K562 (cell line): ENCODE data around the gene CLIC1. TPM values are rescaled to one million over a fixed set of nuclear protein-coding genes. Genes with fewer than 3 reads are reported as not detected.
A peak's percentile ranks its signal among the peaks of the same experiment; 100 is the strongest.

Experiments
- ATAC-seq: fragments of 200-7000 bp; cut with Tn5 transposase; 3 replicates; pipeline ENCODE4 v1.9.1; 2020; ENCODE audit warnings: moderate library complexity
- BruUV-seq: library from RNA; stranded (reverse); fragments of 400-500 nt; replicated peaks from 2 replicates; lab custom pipeline; 2021; lab: Mats Ljungman, UMichigan
- CTCF ChIA-PET: fragments of 300-600 bp; formaldehyde crosslinking; extraction: SDS; loops from one replicate; lab custom pipeline; 2021; ENCODE audit warnings: low intra/inter-chr PET ratio; lab: Yijun Ruan, JAX
- POLR2A ChIA-PET: fragments of 300-600, 350-650 bp; sonication (Branson Sonifier 250); formaldehyde crosslinking; extraction: SDS; loops from one replicate; lab custom pipeline; 2021; ENCODE audit warnings: antibody characterized with exemption, inconsistent platforms; lab: Yijun Ruan, JAX
- DNase-seq, 4 experiments: peaks; one replicate each; pipeline versions ENCODE4 v3.0.0 to v3.0.0-alpha.2; 2011 to 2018; ENCODE audit warnings: low spot score in 3 of 4, mixed read lengths in 3 of 4; ENCODE audit errors: extremely low read depth in 1 of 4
- FAIRE-seq: peaks from 2 replicates; lab custom pipeline; 2011; peaks lifted over from hg19 to GRCh38; lab: Jason Lieb, UNC
- H2AFZ ChIP-seq: 2 replicates; pipeline ENCODE4 v1.6.0; 2011; ENCODE audit warnings: low read depth, low read length, control low read depth, inconsistent platforms
- H3K27ac ChIP-seq: fragments of 200-600 bp; 3 replicates; pipeline ENCODE4 v1.8.0; 2011; ENCODE audit warnings: low read depth, mild to moderate bottlenecking, control low read depth, inconsistent platforms, low read length, moderate library complexity, mixed read lengths; ENCODE audit errors: extremely low read depth
- H3K27me3 ChIP-seq, 2 experiments: fragments of 300-600 bp in 1 of 2; 2 replicates in 1 of 2; 3 replicates in 1 of 2; pipeline versions ENCODE4 v1.6.0 to v1.8.0; 2011; ENCODE audit warnings: inconsistent platforms in 2 of 2, low read length in 2 of 2, mild to moderate bottlenecking in 1 of 2, mixed read lengths in 1 of 2, moderate library complexity in 1 of 2; ENCODE audit not compliant: control insufficient read depth in 2 of 2, insufficient read depth in 2 of 2
- H3K36me3 ChIP-seq: fragments of 300-600 bp; 3 replicates; pipeline ENCODE4 v1.8.0; 2011; ENCODE audit warnings: mild to moderate bottlenecking, low read length, inconsistent platforms; ENCODE audit not compliant: control insufficient read depth, insufficient read depth
- H3K4me1 ChIP-seq, 2 experiments: fragments of 200-600 bp in 1 of 2; replicated peaks in 1 of 2; 2 replicates in 1 of 2; 3 replicates in 1 of 2; pipeline versions ENCODE4 v1.5.1 to v1.8.0; 2011; ENCODE audit warnings: inconsistent platforms in 2 of 2, low read length in 2 of 2, mild to moderate bottlenecking in 1 of 2, mixed read lengths in 1 of 2, moderate library complexity in 1 of 2; ENCODE audit not compliant: control insufficient read depth in 2 of 2, insufficient read depth in 2 of 2
- H3K4me2 ChIP-seq: 2 replicates; pipeline ENCODE4 v1.6.1; 2011; ENCODE audit warnings: low read length, control low read depth, inconsistent platforms, mixed read lengths; ENCODE audit not compliant: insufficient read depth
- H3K4me3 ChIP-seq: fragments of 200-600 bp; sonication (generic), shearing (Covaris generic); 2 replicates; pipeline ENCODE4 v1.5.1; 2016; ENCODE audit warnings: control low read depth, inconsistent platforms
- H3K79me2 ChIP-seq: fragments of 200-600 bp; 3 replicates; pipeline ENCODE4 v1.8.0; 2011; ENCODE audit warnings: low read length, inconsistent platforms; ENCODE audit not compliant: control insufficient read depth, insufficient read depth
- H3K9ac ChIP-seq, 2 experiments: 2 replicates each; pipeline versions ENCODE4 v1.6.0 to v1.6.1; 2011; ENCODE audit warnings: low read depth in 2 of 2, low read length in 2 of 2, control low read depth in 1 of 2, inconsistent platforms in 1 of 2, mild to moderate bottlenecking in 1 of 2, mixed read lengths in 1 of 2; ENCODE audit not compliant: insufficient read depth in 1 of 2
- H3K9me1 ChIP-seq: one replicate; pipeline ENCODE4 v1.6.0; 2011; ENCODE audit warnings: inconsistent platforms, mild to moderate bottlenecking, low read length, moderate library complexity; ENCODE audit not compliant: control insufficient read depth, insufficient read depth
- H3K9me3 ChIP-seq: replicated peaks from 2 replicates; pipeline ENCODE4 v1.5.1; 2011; ENCODE audit warnings: low read depth, low read length, inconsistent platforms; ENCODE audit not compliant: control insufficient read depth, insufficient read depth
- H4K20me1 ChIP-seq: replicated peaks from 2 replicates; pipeline ENCODE4 v1.6.1; 2011; ENCODE audit warnings: low read length, inconsistent platforms, mixed read lengths; ENCODE audit not compliant: control insufficient read depth, insufficient read depth
- BACH1 ChIP-seq: fragments of 200-800 bp; sonication (Bioruptor generic); IDR thresholded peaks from 2 replicates; pipeline ENCODE4 v1.6.1; 2016; ENCODE audit warnings: missing genetic modification characterization, missing compliant biosample characterization
- CBFA2T3 ChIP-seq: fragments of 450-650 bp; IDR thresholded peaks from 2 replicates; pipeline ENCODE4 v1.6.1; 2017
- CBX8 ChIP-seq: fragments of 200-600 bp; sonication (generic); IDR thresholded peaks from 2 replicates; pipeline ENCODE4 v1.6.1; 2012; ENCODE audit warnings: borderline replicate concordance, mixed run types, low read depth, mild to moderate bottlenecking, moderate library complexity, mixed read lengths, low read length, control low read depth, inconsistent platforms; ENCODE audit not compliant: poor library complexity, severe bottlenecking; ENCODE audit errors: extremely low read depth
- CHCHD3 ChIP-seq: fragments of 250-450 bp; sonication (Bioruptor Pico); IDR thresholded peaks from 2 replicates; pipeline ENCODE4 v2.1.2; 2022; ENCODE audit warnings: mild to moderate bottlenecking
- E2F6 ChIP-seq, 2 experiments: IDR thresholded peaks; 2 replicates each; pipeline ENCODE4 v1.6.1; 2011; ENCODE audit warnings: borderline replicate concordance in 1 of 2, control low read depth in 1 of 2, low read depth in 1 of 2, low read length in 1 of 2, mild to moderate bottlenecking in 1 of 2, mixed read lengths in 1 of 2, moderate library complexity in 1 of 2; ENCODE audit not compliant: insufficient read depth in 1 of 2, insufficient read length in 1 of 2, poor library complexity in 1 of 2, severe bottlenecking in 1 of 2; ENCODE audit errors: extremely low read depth in 1 of 2
- ESRRA ChIP-seq: fragments of 450-650 bp; IDR thresholded peaks from 2 replicates; pipeline ENCODE4 v1.6.1; 2014; ENCODE audit warnings: low read depth, mild to moderate bottlenecking, moderate library complexity, borderline replicate concordance
- GABPB1 ChIP-seq: sonication (generic); formaldehyde crosslinking; IDR thresholded peaks from 2 replicates; pipeline ENCODE4 v1.8.0; 2022; ENCODE audit warnings: mild to moderate bottlenecking, missing genetic modification reagents
- HDAC1 ChIP-seq, 2 experiments: fragments of 450-650 bp; IDR thresholded peaks; 2 replicates each; pipeline ENCODE4 v1.6.1; 2016 to 2017; ENCODE audit warnings: inconsistent platforms in 1 of 2, mild to moderate bottlenecking in 1 of 2, moderate library complexity in 1 of 2
- HDAC8 ChIP-seq: fragments of 450-650 bp; IDR thresholded peaks from 2 replicates; pipeline ENCODE4 v1.6.1; 2016; ENCODE audit warnings: mild to moderate bottlenecking, missing genetic modification characterization, moderate library complexity, missing compliant biosample characterization
- MIER1 ChIP-seq: fragments of 450-650 bp; IDR thresholded peaks from 2 replicates; pipeline ENCODE4 v1.6.1; 2016; ENCODE audit warnings: antibody characterized with exemption, mild to moderate bottlenecking, low read depth
- NFIC ChIP-seq: fragments of 450-650 bp; IDR thresholded peaks from 2 replicates; pipeline ENCODE4 v1.6.1; 2017; ENCODE audit warnings: mild to moderate bottlenecking, inconsistent platforms
- POLR2A ChIP-seq: fragments of 450-650 bp; conservative IDR thresholded peaks from 2 replicates; pipeline ENCODE4 v1.6.1; 2016
- RCOR1 ChIP-seq, 2 experiments: IDR thresholded peaks; 2 replicates each; pipeline ENCODE4 v1.6.1; 2012; ENCODE audit warnings: low read depth in 2 of 2, low read length in 2 of 2, borderline replicate concordance in 1 of 2, improper control_type of control experiment in 1 of 2
- RFX1 ChIP-seq: fragments of 450-650 bp; IDR thresholded peaks from 2 replicates; pipeline ENCODE4 v1.6.1; 2016; ENCODE audit warnings: mild to moderate bottlenecking, moderate library complexity
- STAT5A ChIP-seq: IDR thresholded peaks from 2 replicates; pipeline ENCODE4 v1.6.1; 2012; ENCODE audit warnings: low read length, inconsistent platforms, borderline replicate concordance
- TCF3 ChIP-seq: sonication (generic); formaldehyde crosslinking; IDR thresholded peaks from 2 replicates; pipeline ENCODE4 v1.4.0; 2020; ENCODE audit warnings: mild to moderate bottlenecking, missing genetic modification reagents
- TEAD2 ChIP-seq: fragments of 450-650 bp; IDR thresholded peaks from 2 replicates; pipeline ENCODE4 v1.6.1; 2016; ENCODE audit warnings: missing genetic modification characterization, control low read depth, missing compliant biosample characterization
- THRB ChIP-seq: fragments of 450-650 bp; formaldehyde crosslinking; conservative IDR thresholded peaks from 2 replicates; pipeline ENCODE4 v1.4.0; 2022; ENCODE audit warnings: mild to moderate bottlenecking, missing genetic modification characterization
- ZBTB17 ChIP-seq: fragments of 450-650 bp; formaldehyde crosslinking; IDR thresholded peaks from 2 replicates; pipeline ENCODE4 v1.4.0; 2020; ENCODE audit warnings: mild to moderate bottlenecking
- ZNF551 ChIP-seq: fragments of 250-450 bp; sonication (Bioruptor Pico); IDR thresholded peaks from 2 replicates; pipeline ENCODE4 v1.5.0; 2021; ENCODE audit warnings: mild to moderate bottlenecking, moderate library complexity
- ZNF830 ChIP-seq: fragments of 250-450 bp; sonication (Bioruptor Pico); IDR thresholded peaks from 2 replicates; pipeline ENCODE4 v1.5.0; 2021; ENCODE audit warnings: mild to moderate bottlenecking
- ZZZ3 ChIP-seq: fragments of 450-650 bp; IDR thresholded peaks from 2 replicates; pipeline ENCODE4 v1.6.1; 2016; ENCODE audit warnings: antibody characterized with exemption, mild to moderate bottlenecking, moderate library complexity
- WGBS: fragments of 100-300 bp; shearing (Covaris generic); methylation state at CpG from one replicate; pipeline ENCODE4 v1.1.6; 2016; ENCODE audit warnings: low coverage, mixed read lengths; ENCODE audit not compliant: insufficient coverage; ENCODE audit errors: missing lambda C conversion rate; 5-methylcytosine and 5-hydroxymethylcytosine counted together
- in situ Hi-C: fragments of 300-500 bp; cut with MboI; formaldehyde crosslinking; loops from 4 replicates; pipeline ENCODE4 v1.15.0; 2018; ENCODE audit warnings: inconsistent platforms, mixed read lengths
- intact Hi-C: fragments of 100-400 bp; cut with micrococcal nuclease; formaldehyde crosslinking; loops from 2 replicates; pipeline ENCODE4 v1.14.2; 2022
- polyA plus RNA-seq, 8 experiments: library from polyadenylated mRNA; depleted of rRNA in 4 of 8; stranded (reverse) in 5 of 8; unstranded in 3 of 8; fragments of >200 nt; fragmentation: Nextera tagmentation in 2 of 8; fragmentation: Illumina TruSeq in 1 of 8; extraction: Ambion mirVana in 2 of 8; extraction: Trizol in 1 of 8; gene quantifications; 2 replicates each; pipeline versions ENCODE4 v1.2.1 to v1.2.3, GENCODE V29; 2011 to 2014; ENCODE audit warnings: inconsistent platforms in 1 of 8, missing spikeins in 1 of 8
- total RNA-seq, 7 experiments: library from RNA; depleted of rRNA in 6 of 7; stranded (reverse); fragments of >200 nt in 6 of 7; fragmentation: Illumina TruSeq in 2 of 7; extraction: Trizol in 2 of 7; gene quantifications; 2 replicates each; pipeline versions ENCODE4 v1.2.1 to v1.2.3, GENCODE V29; 2011 to 2021; ENCODE audit warnings: low replicate concordance in 1 of 7

Gene CLIC1
- total and polyA plus RNA-seq, 9 of the 15 experiments (the other 6 are each of a cell fraction or from before 2014, with no cell fraction given) = 1,267 to 2,419 (median 1,808) TPM

- in situ Hi-C loops (no loop called here), intact Hi-C loops (no loop called here)
- peak within 1 kb of the TSS; percentile 44 for H2AFZ ChIP-seq
- H3K9ac ChIP-seq = peak within 1 kb of the TSS in 1 of 2 experiments; percentile 79; a peak in 2 of 4 replicates
- H4K20me1 ChIP-seq = no peaks in the 10 kb centered on the region
- no TSS peak for BruUV-seq
- H3K27me3 ChIP-seq = no peaks in the 10 kb centered on the region
- H3K4me1 ChIP-seq = peaks cover 35 to 46% of the 10 kb centered on the region in 2 experiments
- H3K27ac ChIP-seq = no peak within 1 kb of the TSS
- peaks cover 23% of the 10 kb centered on the region; the same call in 2 of the 3 replicates for H3K36me3 ChIP-seq
- no peak within 1 kb of the TSS for H3K4me3 ChIP-seq
- 60% methylated on average over 46 of the region's 46 CpGs for WGBS
- ChIA-PET CTCF (no interaction called here), POLR2A (interaction anchor here (0.5 to 15.0 kb wide), 21 partner anchors 12 to 478 kb away, joined by 3 to 236 read pairs (median 4); partner anchors contain the start of genes ABHD16A, C6orf47, CLIC1 and CSNK2B)
- H3K9me3 ChIP-seq = no peaks in the 10 kb centered on the region
- H3K79me2 ChIP-seq = no peaks in the 10 kb centered on the region
- H3K9me1 ChIP-seq = peaks cover 5% of the 10 kb centered on the region
- no peak for FAIRE-seq
- ATAC-seq = peak; percentile 5; the same call in 2 of the 3 replicates
- peak in 2 of 4 experiments; percentile 58 to 71 for DNase-seq
- H3K4me2 ChIP-seq = peak within 1 kb of the TSS; percentile 2; the same call in 1 of the 2 replicates
- TF ChIP-seq MIER1 = no peak
- TF ChIP-seq ZNF830 (CRISPR knock-in tag) = no peak
- TF ChIP-seq BACH1 = no peak
- TF ChIP-seq CBFA2T3 = peak; percentile 50
- no peak for TF ChIP-seq RFX1
- no peak for TF ChIP-seq HDAC1 (IDR thresholded peaks at IDR 0.05)
- no peak for TF ChIP-seq STAT5A
- no peak for TF ChIP-seq CBX8
- TF ChIP-seq ESRRA = no peak
- no peak for TF ChIP-seq E2F6 (IDR thresholded peaks at IDR 0.05; ENCODE audit: borderline replicate concordance in 1 of 2, extremely low read depth in 1 of 2, insufficient read depth in 1 of 2, insufficient read length in 1 of 2, low read depth in 1 of 2, low read length in 1 of 2, poor library complexity in 1 of 2, severe bottlenecking in 1 of 2)
- TF ChIP-seq ZBTB17 = no peak
- no peak for TF ChIP-seq TEAD2 (tag)
- TF ChIP-seq POLR2A = no peak
- TF ChIP-seq GABPB1 (CRISPR knock-in tag) = no peak
- TF ChIP-seq ZNF551 (CRISPR knock-in tag) = no peak
- TF ChIP-seq THRB (CRISPR knock-in tag) = peak; percentile 74; the same call in 1 of the 2 replicates
- TF ChIP-seq RCOR1 (IDR thresholded peaks at IDR 0.05; ENCODE audit: borderline replicate concordance in 1 of 2, low read depth in 2 of 2, low read length in 2 of 2) = no peak
- no peak for TF ChIP-seq CHCHD3 (CRISPR knock-in tag)
- no peak for TF ChIP-seq ZZZ3
- TF ChIP-seq TCF3 = no peak
- TF ChIP-seq HDAC8 (tag) = no peak
- no peak for TF ChIP-seq NFIC
Measured at GRCh38 chr6:31723245-31723979, 12.9 kb downstream of the CLIC1 start, which contains the start of gene MPIG6B. Gene MPIG6B, plus strand, starts transcription at chr6:31723373. Its CDS starts 11 bp downstream, at chr6:31723384.
